Anterior cingulate cortex (tissue), 58 donors: ENCODE data around the gene TRPC4AP.

Experiments
- DNase-seq, 58 donors: peaks; one replicate each; lab custom pipeline; 2025; lab: John Stamatoyannopoulos, UW

TRPC4AP gene

DNA sequence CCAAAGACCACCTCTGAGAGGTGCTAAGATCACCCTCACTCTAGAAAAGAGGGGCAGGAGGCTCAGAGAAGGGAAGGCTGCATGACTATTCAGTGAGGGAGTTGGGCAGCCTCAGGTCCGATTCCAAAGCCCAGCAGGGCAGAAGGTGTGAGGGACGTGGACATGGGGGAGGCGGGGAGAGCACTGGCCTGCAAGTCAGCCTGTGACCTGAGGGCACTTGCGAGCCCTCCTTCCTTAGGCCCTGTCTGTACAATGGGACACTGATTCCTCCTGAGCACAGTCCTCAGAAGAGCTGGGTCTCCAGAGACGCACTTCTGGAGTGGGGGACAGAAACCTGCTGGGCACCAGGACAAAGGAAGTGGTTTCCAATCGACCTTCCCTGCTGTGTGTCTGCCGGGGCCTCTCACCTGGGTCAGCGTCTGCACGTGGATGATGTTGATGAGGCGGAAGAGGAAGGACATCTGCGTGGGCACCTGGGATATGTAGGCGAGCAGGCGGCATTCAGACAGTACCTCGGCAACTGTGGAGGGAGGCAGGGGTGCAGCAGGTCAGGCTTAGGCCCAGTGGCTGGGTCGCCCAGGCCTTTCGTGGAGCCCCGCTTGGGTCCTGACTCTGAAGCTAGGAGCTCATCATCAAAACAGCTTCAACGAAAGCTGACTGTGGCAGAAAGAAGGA, 88.4 kb downstream of the TRPC4AP start:
- DNase-seq: no peak

DNA sequence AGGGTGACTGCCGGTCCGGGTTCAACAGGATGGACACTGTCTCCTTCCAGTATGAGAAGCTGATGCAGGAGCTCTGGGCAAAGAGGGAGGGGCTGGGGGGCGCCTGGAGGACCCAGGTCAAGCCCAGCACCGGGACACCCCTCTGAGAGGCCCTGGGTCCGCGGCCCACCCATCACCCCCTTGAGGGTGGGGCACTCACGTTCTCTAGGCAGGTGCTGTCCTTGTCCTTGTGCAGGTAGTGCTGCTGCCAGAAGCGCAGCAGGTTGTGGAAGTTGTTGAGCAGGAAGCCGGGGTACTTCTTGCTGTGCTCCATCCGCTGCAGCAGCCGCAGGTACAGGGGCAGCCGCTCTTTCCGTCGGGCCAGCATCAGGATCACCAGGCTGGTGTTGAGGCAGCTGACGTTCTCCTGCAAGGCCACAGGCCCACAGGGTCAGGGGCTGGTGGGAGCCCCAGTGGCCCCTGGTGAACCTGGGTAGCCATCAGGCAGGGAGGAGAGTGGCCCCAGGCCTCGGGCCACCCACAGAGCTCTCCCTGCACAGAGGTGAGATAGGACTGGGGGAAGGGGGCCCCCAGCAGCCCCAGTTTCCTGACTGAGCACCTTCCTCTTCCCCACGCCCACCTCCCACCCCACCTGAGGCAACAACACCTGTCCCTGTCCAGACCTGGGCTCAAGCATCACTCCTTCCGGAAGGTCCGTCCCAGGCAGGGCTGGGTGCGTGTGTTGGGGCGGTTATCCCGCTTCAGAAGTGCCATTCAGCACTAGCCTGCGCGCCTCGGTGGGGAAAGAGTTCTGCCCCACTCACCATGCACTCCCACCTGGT, 89.2 kb downstream of the TRPC4AP start:
- no peak for DNase-seq

DNA sequence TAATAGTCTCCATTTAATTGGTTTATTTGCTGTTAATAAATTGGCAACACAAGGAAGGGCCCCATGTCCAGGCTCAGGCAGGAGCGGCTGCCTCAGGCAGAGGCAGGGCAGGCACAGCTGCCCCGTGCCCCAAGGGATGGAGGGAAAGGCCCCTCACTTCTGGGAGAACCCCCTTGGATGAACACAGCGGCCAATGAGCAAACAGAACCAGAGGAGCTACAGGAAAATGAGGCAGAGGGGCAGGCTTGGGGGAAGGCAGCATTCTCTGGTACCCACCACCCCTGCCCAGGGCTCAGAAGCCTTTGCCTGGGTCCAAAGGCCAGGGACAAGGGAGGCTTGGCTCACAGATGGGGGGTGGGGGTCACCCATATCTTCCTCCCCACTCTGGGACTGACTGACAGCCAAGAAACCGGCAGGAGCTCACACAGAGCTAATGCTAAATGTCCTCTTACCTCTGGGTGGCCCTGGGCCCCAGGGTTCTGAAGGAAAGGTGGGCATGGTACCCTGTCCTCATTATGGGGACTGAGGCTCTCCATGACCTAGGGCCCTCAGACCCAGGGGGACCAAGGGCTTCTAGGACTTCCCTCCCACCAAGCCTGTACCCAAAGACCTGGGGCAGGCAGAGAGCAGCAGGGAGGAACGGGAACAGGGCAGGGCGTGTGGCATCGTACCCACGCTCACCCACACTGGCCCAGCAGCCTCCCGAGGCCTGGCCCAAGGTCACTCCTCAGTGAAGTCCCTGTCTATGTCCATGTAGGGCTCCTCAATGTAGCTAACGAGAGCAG, 90.0 kb downstream of the TRPC4AP start:
- DNase-seq: no peak

DNA sequence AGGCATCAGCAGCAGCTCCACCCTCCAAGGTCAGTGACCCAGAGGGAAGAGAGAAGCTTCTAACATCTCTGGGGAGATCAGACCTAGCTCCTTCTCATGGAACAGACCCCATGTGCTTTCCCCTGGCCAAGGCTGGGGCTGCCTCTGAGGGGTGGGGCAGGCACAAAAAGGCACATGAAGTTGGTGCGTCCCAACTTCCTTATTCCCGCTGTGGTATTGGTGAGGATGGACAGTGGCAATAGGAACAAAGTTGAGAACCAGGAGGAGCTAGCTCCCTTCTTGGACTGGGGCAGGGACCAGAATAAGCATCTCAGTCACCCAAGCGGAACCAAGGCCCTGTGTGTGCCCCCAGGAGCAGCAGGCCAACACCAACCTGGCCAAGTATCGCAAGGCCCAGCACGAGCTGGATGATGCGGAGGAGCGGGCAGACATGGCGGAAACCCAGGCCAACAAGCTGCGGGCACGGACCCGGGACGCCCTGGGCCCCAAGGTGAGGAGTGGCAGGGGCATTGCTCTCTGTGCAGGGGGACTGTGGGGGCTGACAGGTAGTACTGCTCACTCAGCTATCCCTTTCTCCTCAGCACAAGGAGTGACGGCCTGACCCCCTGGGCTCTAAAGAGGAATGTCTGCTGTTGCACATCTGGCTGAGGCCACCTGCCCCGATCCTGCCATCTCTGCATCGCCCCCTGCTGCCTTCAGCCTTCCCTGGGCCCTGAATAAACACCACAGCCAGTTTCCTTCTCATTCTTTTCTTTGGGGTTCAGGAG, 90.8 kb downstream of the TRPC4AP start:
- no peak for DNase-seq

GRCh38 chr20:35000922-35001595, 91.5 kb downstream of the TRPC4AP start:
- DNase-seq: no peak

DNA sequence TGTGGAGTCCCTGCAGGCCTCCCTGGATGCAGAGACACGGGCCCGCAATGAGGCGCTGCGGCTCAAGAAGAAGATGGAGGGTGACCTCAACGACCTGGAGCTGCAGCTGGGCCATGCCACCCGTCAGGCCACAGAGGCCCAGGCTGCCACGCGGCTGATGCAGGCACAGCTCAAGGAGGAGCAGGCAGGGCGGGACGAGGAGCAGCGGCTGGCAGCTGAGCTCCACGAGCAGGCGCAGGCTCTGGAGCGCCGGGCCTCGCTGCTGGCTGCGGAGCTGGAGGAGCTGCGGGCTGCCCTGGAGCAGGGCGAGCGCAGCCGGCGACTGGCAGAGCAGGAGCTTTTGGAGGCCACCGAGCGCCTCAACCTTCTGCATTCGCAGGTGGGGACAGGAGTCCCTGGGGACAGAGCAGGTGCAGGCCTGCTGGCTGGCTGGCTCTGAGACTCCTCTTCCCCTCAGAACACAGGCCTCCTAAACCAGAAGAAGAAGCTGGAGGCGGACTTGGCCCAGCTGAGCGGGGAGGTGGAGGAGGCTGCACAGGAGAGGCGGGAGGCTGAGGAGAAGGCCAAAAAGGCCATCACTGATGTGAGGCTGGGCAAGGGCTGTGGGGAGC, 92.2 kb downstream of the TRPC4AP start:
- DNase-seq: no peak

DNA sequence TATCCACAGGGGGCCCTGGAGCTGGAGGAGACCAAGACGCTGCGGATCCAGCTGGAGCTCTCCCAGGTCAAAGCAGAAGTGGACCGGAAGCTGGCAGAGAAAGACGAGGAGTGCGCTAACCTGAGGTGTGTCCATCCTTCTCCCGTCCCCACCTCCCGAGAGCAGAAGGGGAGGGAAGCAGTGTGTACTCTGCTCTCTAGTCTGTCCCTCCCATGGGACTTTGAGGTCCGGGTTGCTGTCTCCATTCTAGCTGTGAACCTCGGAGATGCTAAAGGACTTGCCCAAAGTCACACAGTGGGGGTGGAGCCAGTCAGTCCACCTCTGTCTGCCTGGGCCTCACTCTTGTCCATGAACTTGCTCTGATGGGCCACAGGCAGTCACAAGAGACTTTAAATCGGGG, 92.8 kb downstream of the TRPC4AP start:
- no peak for DNase-seq

GRCh38 chr20:34999021-34999451, 93.6 kb downstream of the TRPC4AP start:
- DNase-seq: peak in 1 of 58 donors; percentile 18

- DNase-seq: peak in 1 of 58 donors; percentile 18
These were observed 94.2 kb downstream of the TRPC4AP start for GRCh38 chr20:34998331-34998950.

DNA sequence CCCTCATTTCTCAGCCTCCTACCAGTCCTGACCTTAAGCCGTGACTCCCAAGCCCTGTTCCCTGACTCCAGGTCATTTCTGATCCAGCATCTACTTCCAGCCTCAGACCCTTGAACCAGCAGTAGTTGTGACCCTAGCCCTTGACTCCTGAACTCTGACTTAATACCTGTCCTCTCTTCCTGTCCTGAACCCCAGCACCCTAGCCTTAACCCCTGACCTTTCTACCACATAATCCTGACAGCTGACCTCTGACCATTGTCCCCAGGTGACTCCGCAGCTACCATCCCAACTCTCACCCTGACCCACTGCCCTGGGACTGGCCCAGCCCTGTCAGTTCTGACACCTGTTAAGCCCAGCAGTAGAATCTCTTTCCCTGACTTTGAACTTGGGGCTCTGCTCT, 94.8 kb downstream of the TRPC4AP start:
- DNase-seq: no peak

DNA sequence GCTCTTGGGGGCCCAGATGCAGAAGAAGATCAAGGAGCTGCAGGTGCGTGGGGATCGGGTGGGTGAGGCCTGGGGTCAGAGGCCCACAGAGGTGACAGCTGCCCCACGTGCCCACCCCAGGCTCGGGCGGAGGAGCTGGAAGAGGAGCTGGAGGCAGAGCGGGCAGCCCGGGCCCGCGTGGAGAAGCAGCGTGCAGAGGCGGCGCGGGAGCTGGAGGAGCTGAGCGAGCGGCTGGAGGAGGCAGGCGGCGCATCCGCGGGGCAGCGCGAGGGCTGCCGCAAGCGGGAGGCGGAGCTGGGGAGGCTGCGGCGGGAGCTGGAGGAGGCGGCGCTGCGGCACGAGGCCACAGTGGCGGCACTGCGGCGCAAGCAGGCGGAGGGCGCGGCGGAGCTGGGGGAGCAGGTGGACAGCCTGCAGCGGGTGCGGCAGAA, 95.5 kb downstream of the TRPC4AP start:
- peak in 48 of 58 donors; percentile 7 to 79 (median 42) for DNase-seq

DNA sequence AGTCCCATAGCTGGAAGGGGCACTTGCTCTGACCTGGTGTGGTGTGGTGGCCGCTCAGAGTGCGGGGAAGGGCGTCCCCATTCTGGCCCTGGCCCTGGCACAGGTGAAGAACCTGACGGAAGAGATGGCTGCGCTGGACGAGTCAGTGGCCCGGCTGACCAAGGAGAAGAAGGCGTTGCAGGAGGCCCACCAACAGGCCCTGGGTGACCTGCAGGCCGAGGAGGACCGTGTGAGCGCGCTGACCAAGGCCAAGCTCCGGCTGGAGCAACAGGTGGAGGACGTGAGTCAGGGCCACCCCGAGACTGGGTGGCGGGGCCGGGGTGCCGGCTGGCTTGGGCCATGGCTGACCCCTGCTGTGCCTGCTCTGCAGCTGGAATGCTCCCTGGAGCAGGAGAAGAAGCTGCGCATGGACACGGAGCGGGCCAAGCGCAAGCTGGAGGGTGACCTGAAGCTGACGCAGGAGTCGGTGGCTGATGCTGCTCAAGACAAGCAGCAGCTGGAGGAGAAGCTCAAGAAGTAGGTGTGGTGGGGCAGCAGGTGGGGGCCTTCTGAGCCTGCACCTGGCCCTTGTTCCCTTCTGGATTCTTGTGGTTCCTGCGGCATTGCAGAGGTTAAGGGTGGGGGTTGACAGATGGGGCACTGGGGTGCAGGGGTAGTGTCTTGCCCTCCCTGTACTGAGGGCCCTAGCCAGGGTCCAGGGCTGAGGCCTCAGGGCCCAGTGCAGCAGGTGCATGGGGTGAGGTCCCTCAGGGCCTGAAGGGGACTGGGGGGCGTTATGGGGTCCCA, 96.2 kb downstream of the TRPC4AP start:
- no peak for DNase-seq

GRCh38 chr20:34995696-34996095, 96.9 kb downstream of the TRPC4AP start:
- DNase-seq: no peak

GRCh38 chr20:34995192-34995591, 97.4 kb downstream of the TRPC4AP start:
- no peak for DNase-seq

DNA sequence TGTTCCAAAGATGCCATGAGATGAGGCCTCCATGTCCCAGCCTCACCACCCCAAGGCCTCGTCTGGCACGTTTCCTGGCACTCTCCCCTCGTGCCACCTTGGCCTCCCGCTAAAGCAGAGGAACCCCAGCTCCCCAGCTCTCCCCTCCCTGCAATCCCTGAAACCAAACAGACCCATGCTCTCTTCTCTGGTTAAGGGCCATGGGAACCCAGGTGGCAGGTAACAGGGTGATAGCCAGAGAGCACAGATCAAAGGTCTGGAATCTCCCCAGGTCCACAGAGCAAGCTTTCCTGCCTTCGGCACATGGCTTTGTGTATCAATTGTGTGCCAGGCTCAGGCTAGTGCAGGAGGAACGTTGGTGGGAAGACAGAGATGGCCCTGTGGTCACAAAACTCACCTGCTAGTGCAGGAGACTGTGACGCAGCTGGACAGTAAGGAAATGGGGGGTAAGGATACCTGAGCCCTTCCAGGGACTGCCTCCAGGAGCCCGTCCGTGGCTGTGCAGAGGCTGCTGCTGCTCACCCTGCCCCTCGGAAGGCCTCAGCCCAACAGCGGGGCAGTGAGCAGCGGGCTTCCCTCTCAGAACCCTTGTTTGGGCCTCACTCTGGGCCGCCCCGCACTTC, 98.0 kb downstream of the TRPC4AP start:
- no peak for DNase-seq

- DNase-seq: peak in 1 of 58 donors; percentile 48
These were observed 98.6 kb downstream of the TRPC4AP start for GRCh38 chr20:34993941-34994508.

DNA sequence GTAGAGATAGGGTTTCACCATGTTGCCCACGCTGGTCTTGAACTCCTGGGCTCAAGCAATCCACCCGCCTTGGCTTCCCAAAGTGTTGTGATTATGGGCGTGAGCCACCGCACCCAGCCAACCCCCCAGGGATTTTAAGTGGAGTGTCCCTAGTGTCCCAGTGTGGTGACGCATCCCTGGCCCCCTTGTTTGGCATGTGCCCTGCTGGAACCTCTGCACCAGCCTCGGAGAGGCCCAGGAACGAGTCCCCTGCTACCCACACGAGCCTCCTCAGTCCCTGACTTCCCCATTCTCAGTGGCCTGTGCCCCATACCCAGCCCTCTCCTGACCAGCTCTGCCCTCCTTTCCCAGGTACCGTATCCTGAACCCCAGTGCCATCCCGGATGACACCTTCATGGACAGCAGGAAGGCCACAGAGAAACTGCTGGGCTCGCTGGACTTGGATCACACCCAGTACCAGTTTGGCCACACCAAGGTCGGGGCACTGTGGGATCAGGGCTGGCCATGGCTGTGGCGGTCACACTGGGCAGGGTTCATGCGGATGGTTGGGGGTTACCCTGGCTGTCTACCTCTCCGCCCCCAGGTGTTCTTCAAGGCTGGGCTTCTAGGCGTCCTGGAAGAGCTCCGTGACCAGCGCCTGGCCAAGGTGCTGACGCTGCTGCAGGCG, 99.7 kb downstream of the TRPC4AP start:
- DNase-seq: no peak
